ENCODE results near the gene KANTR.
A peak's percentile ranks its signal among the peaks of the same experiment; 100 is the strongest.

The KANTR gene

DNA sequence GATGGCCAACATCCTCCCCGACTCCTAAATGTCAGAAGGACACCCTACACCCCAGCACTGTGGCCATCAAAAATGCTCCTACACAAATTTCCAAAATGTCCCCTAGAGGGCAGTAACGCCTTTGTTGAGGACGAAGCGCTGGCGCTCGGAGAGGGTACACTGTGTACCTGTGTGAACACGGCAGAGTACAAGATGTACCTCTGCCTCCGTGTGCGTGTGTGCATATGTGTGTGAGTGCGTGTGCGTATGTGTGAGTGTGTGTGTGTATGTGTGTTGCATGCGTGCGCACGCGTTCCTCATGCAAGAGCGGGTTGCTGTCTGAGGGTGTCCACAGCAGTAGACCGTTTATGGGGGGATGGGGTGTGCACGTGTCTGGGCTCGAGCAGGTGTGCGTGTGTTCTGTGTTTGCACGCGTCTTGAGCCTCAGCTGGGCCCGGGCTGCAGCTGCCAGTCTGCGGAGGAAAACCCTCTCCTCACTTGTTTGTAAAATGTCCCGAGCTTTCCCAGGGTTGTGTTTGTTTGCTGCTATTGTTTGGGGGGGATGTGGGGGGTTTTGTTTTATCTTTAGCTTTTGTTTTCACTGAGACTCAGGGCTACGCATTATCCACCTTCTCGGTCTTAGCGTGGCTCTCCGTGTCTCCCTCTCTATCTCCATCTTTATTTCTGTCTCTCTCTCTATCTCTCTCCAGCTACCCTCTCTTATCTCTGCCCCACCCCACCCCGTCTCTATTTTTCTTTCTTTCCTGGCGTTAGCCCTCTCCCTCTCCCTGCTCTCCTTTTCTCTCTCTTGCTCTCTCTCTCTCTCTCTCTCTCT is 22.1 kb upstream of the KANTR start:
- Histone ChIP-seq H3K4me2 (ENCODE audit: low read length) (peak overlapping the region; percentile 60), H2BK15ac (replicated peaks; ENCODE audit: low read depth) (no peak overlapping the region), H3K18ac (ENCODE audit: low read length) (no peak overlapping the region), H3K4me1 (ENCODE audit: control insufficient read depth, low read depth, low read length) (no peaks in the 10 kb centered on the region), H3K27ac (ENCODE audit: low read depth, low read length) (no peak overlapping the region), H2AK5ac (ENCODE audit: low read length) (no peak overlapping the region), H3K9ac (ENCODE audit: low read length) (no peak overlapping the region), H3K4me3 (ENCODE audit: low read length) (no peak overlapping the region), H3K79me2 (ENCODE audit: control insufficient read depth, insufficient read depth, low read length) (no peaks in the 10 kb centered on the region), H2BK120ac (ENCODE audit: low read depth, low read length) (no peak overlapping the region), H4K8ac (ENCODE audit: low read depth, low read length) (no peak overlapping the region), H3K23ac (ENCODE audit: low read length) (no peak overlapping the region), H2BK5ac (ENCODE audit: low read length) (no peak overlapping the region), H3K79me1 (ENCODE audit: low read length) (no peaks in the 10 kb centered on the region), H4K5ac (ENCODE audit: low read length) (no peak overlapping the region), H3K27me3 (ENCODE audit: insufficient read depth, low read length, poor library complexity) (no peaks in the 10 kb centered on the region), H3K36me3 (ENCODE audit: control insufficient read depth, insufficient read depth, low read length) (no peaks in the 10 kb centered on the region), H3K56ac (ENCODE audit: low read length) (peak overlapping the region; percentile 77), H3K4ac (ENCODE audit: low read depth, low read length) (no peak overlapping the region)
- DNase-seq: peak; percentile 75
- no CpG with 5 or more reads among the region's 31 CpGs for WGBS (ENCODE audit: extremely low coverage, insufficient coverage, low lambda C conversion rate)

DNA sequence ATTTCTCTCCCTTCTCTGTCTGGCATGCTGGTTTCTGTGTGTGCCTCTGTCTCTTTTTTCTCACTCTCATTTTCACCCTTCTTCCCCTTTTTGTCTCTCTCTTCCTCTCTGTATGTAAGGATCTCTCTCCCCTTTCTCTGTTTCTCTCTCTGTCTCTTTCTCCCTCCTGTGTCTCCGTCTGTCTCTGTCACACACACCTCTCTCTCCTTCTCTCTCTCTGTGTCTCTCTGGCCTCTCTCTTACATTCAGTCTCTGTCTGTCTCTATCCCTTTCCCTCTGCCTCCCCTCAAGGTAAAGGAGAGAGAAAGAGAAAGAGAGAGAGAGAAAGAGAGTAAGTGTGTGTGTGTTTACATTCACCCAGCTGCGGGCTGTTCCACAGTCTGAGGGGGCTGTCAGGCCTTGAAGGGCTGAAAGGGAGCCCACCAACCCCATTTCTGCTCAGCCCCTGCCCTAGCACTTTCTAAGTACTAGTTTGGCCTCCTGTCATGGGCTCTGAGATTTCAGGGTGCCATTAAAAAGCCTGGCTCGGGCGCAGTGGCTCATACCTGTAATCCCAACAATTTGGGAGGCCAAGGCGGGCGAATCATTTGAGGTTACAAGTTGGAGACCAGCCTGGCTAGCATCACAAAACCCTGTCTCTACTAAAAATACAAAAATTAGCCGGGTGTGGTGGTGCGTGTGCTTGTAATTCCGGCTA is 21.4 kb upstream of the KANTR start:
- H4K5ac ChIP-seq (ENCODE audit: low read length): no peak overlapping the region
- no peaks in the 10 kb centered on the region for H3K79me1 ChIP-seq (ENCODE audit: low read length)
- H3K4me1 ChIP-seq (ENCODE audit: control insufficient read depth, low read depth, low read length): no peaks in the 10 kb centered on the region
- H4K8ac ChIP-seq (ENCODE audit: low read depth, low read length): no peak overlapping the region
- DNase-seq: no peak
- no CpG with 5 or more reads among the region's 9 CpGs for WGBS (ENCODE audit: extremely low coverage, insufficient coverage, low lambda C conversion rate)
- no peak overlapping the region for H3K9ac ChIP-seq (ENCODE audit: low read length)
- H2BK15ac ChIP-seq (replicated peaks; ENCODE audit: low read depth): no peak overlapping the region
- H3K18ac ChIP-seq (ENCODE audit: low read length): no peak overlapping the region
- peak overlapping the region; percentile 1 for H3K56ac ChIP-seq (ENCODE audit: low read length)
- H3K27ac ChIP-seq (ENCODE audit: low read depth, low read length): no peak overlapping the region
- no peak overlapping the region for H3K23ac ChIP-seq (ENCODE audit: low read length)
- no peaks in the 10 kb centered on the region for H3K36me3 ChIP-seq (ENCODE audit: control insufficient read depth, insufficient read depth, low read length)
- no peak overlapping the region for H2AK5ac ChIP-seq (ENCODE audit: low read length)
- no peaks in the 10 kb centered on the region for H3K79me2 ChIP-seq (ENCODE audit: control insufficient read depth, insufficient read depth, low read length)
- no peak overlapping the region for H2BK5ac ChIP-seq (ENCODE audit: low read length)
- no peak overlapping the region for H2BK120ac ChIP-seq (ENCODE audit: low read depth, low read length)
- H3K4ac ChIP-seq (ENCODE audit: low read depth, low read length): no peak overlapping the region
- no peaks in the 10 kb centered on the region for H3K27me3 ChIP-seq (ENCODE audit: insufficient read depth, low read length, poor library complexity)
- H3K4me3 ChIP-seq (ENCODE audit: low read length): no peak overlapping the region
- H3K4me2 ChIP-seq (ENCODE audit: low read length): no peak overlapping the region

DNA sequence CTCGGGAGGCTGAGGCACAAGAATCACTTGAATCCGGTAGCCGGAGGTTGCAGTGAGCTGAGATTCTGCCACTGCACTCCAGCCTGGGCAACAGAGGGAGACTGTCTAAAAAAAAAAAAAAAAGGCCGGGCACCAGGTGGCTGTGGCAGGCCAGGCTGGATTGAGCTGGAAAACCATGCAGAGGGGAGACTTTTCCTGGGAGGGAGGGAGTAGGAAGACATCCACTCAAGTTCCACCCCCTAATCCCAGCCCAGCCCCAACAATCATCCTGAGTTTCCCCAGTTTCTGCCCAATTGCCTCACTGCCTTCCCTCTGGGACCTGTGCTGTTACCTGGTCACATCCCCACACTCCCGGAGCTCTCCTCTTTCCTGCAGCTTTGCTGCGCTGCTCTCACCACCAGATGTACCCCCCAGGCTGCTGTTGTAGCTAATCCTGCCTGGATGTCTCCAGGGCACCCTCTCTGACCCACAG is 20.8 kb upstream of the KANTR start:
- Histone ChIP-seq H3K36me3 (ENCODE audit: control insufficient read depth, insufficient read depth, low read length) (no peaks in the 10 kb centered on the region), H3K4me1 (ENCODE audit: control insufficient read depth, low read depth, low read length) (no peaks in the 10 kb centered on the region), H2AK5ac (ENCODE audit: low read length) (no peak overlapping the region), H3K79me2 (ENCODE audit: control insufficient read depth, insufficient read depth, low read length) (no peaks in the 10 kb centered on the region), H3K27me3 (ENCODE audit: insufficient read depth, low read length, poor library complexity) (no peaks in the 10 kb centered on the region), H3K23ac (ENCODE audit: low read length) (no peak overlapping the region), H4K8ac (ENCODE audit: low read depth, low read length) (no peak overlapping the region), H2BK5ac (ENCODE audit: low read length) (no peak overlapping the region), H3K4ac (ENCODE audit: low read depth, low read length) (no peak overlapping the region), H3K79me1 (ENCODE audit: low read length) (no peaks in the 10 kb centered on the region), H3K4me2 (ENCODE audit: low read length) (no peak overlapping the region), H3K18ac (ENCODE audit: low read length) (no peak overlapping the region), H2BK120ac (ENCODE audit: low read depth, low read length) (no peak overlapping the region), H3K27ac (ENCODE audit: low read depth, low read length) (no peak overlapping the region), H2BK15ac (replicated peaks; ENCODE audit: low read depth) (no peak overlapping the region), H3K4me3 (ENCODE audit: low read length) (no peak overlapping the region), H3K9ac (ENCODE audit: low read length) (no peak overlapping the region), H3K56ac (ENCODE audit: low read length) (no peak overlapping the region), H4K5ac (ENCODE audit: low read length) (no peak overlapping the region)
- WGBS (ENCODE audit: extremely low coverage, insufficient coverage, low lambda C conversion rate): no CpG with 5 or more reads among the region's 6 CpGs
- DNase-seq: peak; percentile 37

DNA sequence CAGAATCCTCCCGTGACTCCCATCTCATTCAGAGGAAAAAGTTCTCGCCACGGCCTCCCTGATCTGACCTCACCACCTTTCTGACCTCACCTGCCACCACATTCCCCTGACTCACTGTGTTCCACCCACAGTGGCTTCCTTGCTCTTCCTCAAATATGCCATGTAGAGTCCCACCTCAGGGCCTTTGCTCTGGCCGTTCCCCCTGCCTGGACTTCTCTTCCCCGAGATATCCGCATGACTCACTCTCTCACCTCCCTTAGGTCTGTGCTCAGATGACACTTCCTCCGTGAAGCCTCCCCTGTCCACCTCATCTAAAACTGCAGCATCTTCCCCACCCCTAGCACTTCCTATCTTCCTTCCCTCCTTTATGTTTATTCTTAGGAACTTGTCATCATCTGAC is 18.9 kb upstream of the KANTR start:
- no peak overlapping the region for H2BK15ac ChIP-seq (replicated peaks; ENCODE audit: low read depth)
- peak; percentile 69 for DNase-seq
- no peak overlapping the region for H3K9ac ChIP-seq (ENCODE audit: low read length)
- H3K4me3 ChIP-seq (ENCODE audit: low read length): no peak overlapping the region
- H3K23ac ChIP-seq (ENCODE audit: low read length): no peak overlapping the region
- no peak overlapping the region for H3K27ac ChIP-seq (ENCODE audit: low read depth, low read length)
- H3K36me3 ChIP-seq (ENCODE audit: control insufficient read depth, insufficient read depth, low read length): no peaks in the 10 kb centered on the region
- H3K18ac ChIP-seq (ENCODE audit: low read length): no peak overlapping the region
- H3K4me1 ChIP-seq (ENCODE audit: control insufficient read depth, low read depth, low read length): no peaks in the 10 kb centered on the region
- WGBS (ENCODE audit: extremely low coverage, insufficient coverage, low lambda C conversion rate): no CpG with 5 or more reads among the region's 7 CpGs
- H3K4me2 ChIP-seq (ENCODE audit: low read length): no peak overlapping the region
- H3K79me2 ChIP-seq (ENCODE audit: control insufficient read depth, insufficient read depth, low read length): no peaks in the 10 kb centered on the region
- no peak overlapping the region for H2AK5ac ChIP-seq (ENCODE audit: low read length)
- no peak overlapping the region for H3K56ac ChIP-seq (ENCODE audit: low read length)
- H3K79me1 ChIP-seq (ENCODE audit: low read length): no peaks in the 10 kb centered on the region
- H4K5ac ChIP-seq (ENCODE audit: low read length): no peak overlapping the region
- no peak overlapping the region for H2BK5ac ChIP-seq (ENCODE audit: low read length)
- H2BK120ac ChIP-seq (ENCODE audit: low read depth, low read length): no peak overlapping the region
- H3K4ac ChIP-seq (ENCODE audit: low read depth, low read length): no peak overlapping the region
- H3K27me3 ChIP-seq (ENCODE audit: insufficient read depth, low read length, poor library complexity): no peaks in the 10 kb centered on the region
- no peak overlapping the region for H4K8ac ChIP-seq (ENCODE audit: low read depth, low read length)

DNA sequence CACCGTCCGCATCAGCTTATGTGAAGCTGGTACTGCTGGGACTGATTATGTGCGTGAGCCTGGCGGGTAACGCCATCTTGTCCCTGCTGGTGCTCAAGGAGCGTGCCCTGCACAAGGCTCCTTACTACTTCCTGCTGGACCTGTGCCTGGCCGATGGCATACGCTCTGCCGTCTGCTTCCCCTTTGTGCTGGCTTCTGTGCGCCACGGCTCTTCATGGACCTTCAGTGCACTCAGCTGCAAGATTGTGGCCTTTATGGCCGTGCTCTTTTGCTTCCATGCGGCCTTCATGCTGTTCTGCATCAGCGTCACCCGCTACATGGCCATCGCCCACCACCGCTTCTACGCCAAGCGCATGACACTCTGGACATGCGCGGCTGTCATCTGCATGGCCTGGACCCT is 17.3 kb upstream of the KANTR start:
- H3K27ac ChIP-seq (ENCODE audit: low read depth, low read length): no peak overlapping the region
- no peak for DNase-seq
- no peaks in the 10 kb centered on the region for H3K27me3 ChIP-seq (ENCODE audit: insufficient read depth, low read length, poor library complexity)
- H4K5ac ChIP-seq (ENCODE audit: low read length): no peak overlapping the region
- H3K4me1 ChIP-seq (ENCODE audit: control insufficient read depth, low read depth, low read length): no peaks in the 10 kb centered on the region
- no peak overlapping the region for H2AK5ac ChIP-seq (ENCODE audit: low read length)
- H2BK5ac ChIP-seq (ENCODE audit: low read length): no peak overlapping the region
- H3K4ac ChIP-seq (ENCODE audit: low read depth, low read length): no peak overlapping the region
- H3K23ac ChIP-seq (ENCODE audit: low read length): no peak overlapping the region
- no peaks in the 10 kb centered on the region for H3K36me3 ChIP-seq (ENCODE audit: control insufficient read depth, insufficient read depth, low read length)
- H4K8ac ChIP-seq (ENCODE audit: low read depth, low read length): no peak overlapping the region
- no peak overlapping the region for H3K56ac ChIP-seq (ENCODE audit: low read length)
- H3K79me2 ChIP-seq (ENCODE audit: control insufficient read depth, insufficient read depth, low read length): no peaks in the 10 kb centered on the region
- H3K18ac ChIP-seq (ENCODE audit: low read length): no peak overlapping the region
- WGBS (ENCODE audit: extremely low coverage, insufficient coverage, low lambda C conversion rate): no CpG with 5 or more reads among the region's 21 CpGs
- H3K4me3 ChIP-seq (ENCODE audit: low read length): no peak overlapping the region
- no peak overlapping the region for H2BK15ac ChIP-seq (replicated peaks; ENCODE audit: low read depth)
- H3K4me2 ChIP-seq (ENCODE audit: low read length): no peak overlapping the region
- no peaks in the 10 kb centered on the region for H3K79me1 ChIP-seq (ENCODE audit: low read length)
- H2BK120ac ChIP-seq (ENCODE audit: low read depth, low read length): no peak overlapping the region
- H3K9ac ChIP-seq (ENCODE audit: low read length): no peak overlapping the region

Measured in mesendoderm (in vitro differentiated cells).